ENCODE data around the gene RARS1.
"Not testable (repeated sequence)": the region's sequence is repeated elsewhere in the genome, so short reads cannot be mapped to it uniquely, and the experiment has no call there.

DNA sequence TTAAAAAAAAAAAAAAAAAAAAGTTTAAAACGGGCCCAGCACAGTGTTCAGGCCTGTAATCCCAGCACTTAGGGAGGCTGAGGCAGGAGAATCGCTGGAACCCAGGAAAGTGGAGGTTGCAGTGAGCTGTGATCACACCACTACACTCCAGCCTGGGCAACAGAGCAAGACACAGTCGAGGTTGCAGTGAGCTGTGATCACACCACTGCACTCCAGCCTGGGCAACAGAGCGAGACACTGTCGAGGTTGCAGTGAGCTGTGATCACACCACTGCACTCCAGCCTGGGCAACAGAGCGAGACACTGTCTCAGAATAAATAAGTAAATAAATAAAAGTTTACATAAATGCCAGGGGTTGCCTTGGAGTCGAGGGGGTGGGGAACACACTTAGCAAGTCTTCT, 48.1 kb downstream of the RARS1 start:
- TF ChIP-seq, protein P1, sequence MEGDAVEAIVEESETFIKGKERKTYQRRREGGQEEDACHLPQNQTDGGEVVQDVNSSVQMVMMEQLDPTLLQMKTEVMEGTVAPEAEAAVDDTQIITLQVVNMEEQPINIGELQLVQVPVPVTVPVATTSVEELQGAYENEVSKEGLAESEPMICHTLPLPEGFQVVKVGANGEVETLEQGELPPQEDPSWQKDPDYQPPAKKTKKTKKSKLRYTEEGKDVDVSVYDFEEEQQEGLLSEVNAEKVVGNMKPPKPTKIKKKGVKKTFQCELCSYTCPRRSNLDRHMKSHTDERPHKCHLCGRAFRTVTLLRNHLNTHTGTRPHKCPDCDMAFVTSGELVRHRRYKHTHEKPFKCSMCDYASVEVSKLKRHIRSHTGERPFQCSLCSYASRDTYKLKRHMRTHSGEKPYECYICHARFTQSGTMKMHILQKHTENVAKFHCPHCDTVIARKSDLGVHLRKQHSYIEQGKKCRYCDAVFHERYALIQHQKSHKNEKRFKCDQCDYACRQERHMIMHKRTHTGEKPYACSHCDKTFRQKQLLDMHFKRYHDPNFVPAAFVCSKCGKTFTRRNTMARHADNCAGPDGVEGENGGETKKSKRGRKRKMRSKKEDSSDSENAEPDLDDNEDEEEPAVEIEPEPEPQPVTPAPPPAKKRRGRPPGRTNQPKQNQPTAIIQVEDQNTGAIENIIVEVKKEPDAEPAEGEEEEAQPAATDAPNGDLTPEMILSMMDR (IDR thresholded peaks at IDR 0.05; ENCODE audit: low read depth, low read length, poor library complexity, severe bottlenecking), result not testable (repeated sequence)
- not testable (repeated sequence) for TF ChIP-seq EZH2phosphoT487 (IDR thresholded peaks at IDR 0.05; ENCODE audit: borderline replicate concordance, low read length)
